Astrocyte (in vitro differentiated cells and primary cell): ENCODE data around the gene CREB3L1.

Experiments
- EZH2 ChIP-seq: IDR thresholded peaks from 2 replicates; pipeline ENCODE4 v1.6.1; 2012; ENCODE audit warnings: mild to moderate bottlenecking, low read length, inconsistent platforms; ENCODE audit not compliant: insufficient read depth
- TF ChIP-seq, protein P1 (sequence below): IDR thresholded peaks from 2 replicates; pipeline ENCODE4 v1.5.1; 2011; ENCODE audit warnings: low read depth, mild to moderate bottlenecking, inconsistent platforms, low read length, moderate library complexity; ENCODE audit not compliant: insufficient read depth

DNA sequence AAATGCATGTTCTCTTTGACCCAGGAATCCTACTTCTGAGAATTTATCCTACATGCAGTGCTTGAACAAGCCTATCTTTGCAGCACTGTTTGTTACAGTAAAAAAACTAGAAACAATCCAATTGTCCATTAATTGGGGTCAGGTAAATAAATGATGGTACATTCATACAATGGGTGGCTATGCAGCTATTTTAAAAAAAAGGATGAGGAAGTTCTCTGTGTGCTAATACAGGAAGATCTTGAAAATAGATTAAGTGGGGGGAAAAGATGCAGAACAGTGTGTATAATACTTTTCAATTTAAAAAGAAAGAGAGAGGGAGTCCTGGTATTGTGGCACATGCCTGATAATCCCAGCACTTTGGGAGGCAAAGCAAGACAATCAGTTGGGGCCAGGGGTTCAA lies 9.5 kb upstream of the CREB3L1 start:
- TF ChIP-seq, protein P1, sequence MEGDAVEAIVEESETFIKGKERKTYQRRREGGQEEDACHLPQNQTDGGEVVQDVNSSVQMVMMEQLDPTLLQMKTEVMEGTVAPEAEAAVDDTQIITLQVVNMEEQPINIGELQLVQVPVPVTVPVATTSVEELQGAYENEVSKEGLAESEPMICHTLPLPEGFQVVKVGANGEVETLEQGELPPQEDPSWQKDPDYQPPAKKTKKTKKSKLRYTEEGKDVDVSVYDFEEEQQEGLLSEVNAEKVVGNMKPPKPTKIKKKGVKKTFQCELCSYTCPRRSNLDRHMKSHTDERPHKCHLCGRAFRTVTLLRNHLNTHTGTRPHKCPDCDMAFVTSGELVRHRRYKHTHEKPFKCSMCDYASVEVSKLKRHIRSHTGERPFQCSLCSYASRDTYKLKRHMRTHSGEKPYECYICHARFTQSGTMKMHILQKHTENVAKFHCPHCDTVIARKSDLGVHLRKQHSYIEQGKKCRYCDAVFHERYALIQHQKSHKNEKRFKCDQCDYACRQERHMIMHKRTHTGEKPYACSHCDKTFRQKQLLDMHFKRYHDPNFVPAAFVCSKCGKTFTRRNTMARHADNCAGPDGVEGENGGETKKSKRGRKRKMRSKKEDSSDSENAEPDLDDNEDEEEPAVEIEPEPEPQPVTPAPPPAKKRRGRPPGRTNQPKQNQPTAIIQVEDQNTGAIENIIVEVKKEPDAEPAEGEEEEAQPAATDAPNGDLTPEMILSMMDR: no peak
- no peak for TF ChIP-seq EZH2
